Nephron (organoid): Measurements from ENCODE around the gene VPS13C.
"Not testable (repeated sequence)": the region's sequence is repeated elsewhere in the genome, so short reads cannot be mapped to it uniquely, and the experiment has no call there.

Experiments used
- H3K27ac Mint-ChIP-seq, 3 experiments: 2 replicates each; pipeline ENCODE4 v1.8.0; 2020; ENCODE audit warnings: mixed read lengths in 3 of 3, mild to moderate bottlenecking in 2 of 3, moderate library complexity in 1 of 3
- H3K27me3 Mint-ChIP-seq: 2 replicates; pipeline ENCODE4 v1.8.0; 2021; ENCODE audit warnings: low read depth, mild to moderate bottlenecking, moderate library complexity, mixed read lengths
- H3K36me3 Mint-ChIP-seq: 2 replicates; pipeline ENCODE4 v1.8.0; 2020; ENCODE audit warnings: low read depth, mixed read lengths
- H3K4me1 Mint-ChIP-seq: 2 replicates; pipeline ENCODE4 v1.8.0; 2020; ENCODE audit warnings: mixed read lengths
- H3K4me3 Mint-ChIP-seq, 3 experiments: 2 replicates each; pipeline ENCODE4 v1.8.0; 2020; ENCODE audit warnings: mild to moderate bottlenecking in 3 of 3, mixed read lengths in 3 of 3, moderate library complexity in 2 of 3
- H3K9me3 Mint-ChIP-seq: 2 replicates; pipeline ENCODE4 v1.8.0; 2020; ENCODE audit warnings: mixed read lengths
- CTCF ChIP-seq, 3 experiments: fragments of 200-600 bp; sonication (generic); IDR thresholded peaks; one replicate each; pipeline ENCODE4 v1.5.0; 2021; ENCODE audit warnings: antibody characterized with exemption in 3 of 3; ENCODE audit not compliant: unreplicated experiment in 3 of 3

The VPS13C gene

GRCh38 chr15:62054979-62055378 is 5.3 kb downstream of the VPS13C start:
- H3K36me3 Mint-ChIP-seq: peaks cover 2% of the 10 kb centered on the region
- H3K9me3 Mint-ChIP-seq: peaks cover 2% of the 10 kb centered on the region
- TF ChIP-seq CTCF (IDR thresholded peaks at IDR 0.05; ENCODE audit: unreplicated experiment in 3 of 3): no peak
- H3K4me1 Mint-ChIP-seq: peaks cover 13% of the 10 kb centered on the region
- no peak overlapping the region for H3K4me3 Mint-ChIP-seq
- no peaks in the 10 kb centered on the region for H3K27me3 Mint-ChIP-seq
- no peak overlapping the region for H3K27ac Mint-ChIP-seq

GRCh38 chr15:62053439-62054085 is 6.7 kb downstream of the VPS13C start:
- H3K9me3 Mint-ChIP-seq: peaks cover 7% of the 10 kb centered on the region
- peaks cover 5% of the 10 kb centered on the region for H3K4me1 Mint-ChIP-seq
- no peaks in the 10 kb centered on the region for H3K27me3 Mint-ChIP-seq
- H3K27ac Mint-ChIP-seq: no peak overlapping the region
- no peak overlapping the region for H3K4me3 Mint-ChIP-seq
- no peak for TF ChIP-seq CTCF (IDR thresholded peaks at IDR 0.05; ENCODE audit: unreplicated experiment in 3 of 3)
- peaks cover 8% of the 10 kb centered on the region for H3K36me3 Mint-ChIP-seq

DNA sequence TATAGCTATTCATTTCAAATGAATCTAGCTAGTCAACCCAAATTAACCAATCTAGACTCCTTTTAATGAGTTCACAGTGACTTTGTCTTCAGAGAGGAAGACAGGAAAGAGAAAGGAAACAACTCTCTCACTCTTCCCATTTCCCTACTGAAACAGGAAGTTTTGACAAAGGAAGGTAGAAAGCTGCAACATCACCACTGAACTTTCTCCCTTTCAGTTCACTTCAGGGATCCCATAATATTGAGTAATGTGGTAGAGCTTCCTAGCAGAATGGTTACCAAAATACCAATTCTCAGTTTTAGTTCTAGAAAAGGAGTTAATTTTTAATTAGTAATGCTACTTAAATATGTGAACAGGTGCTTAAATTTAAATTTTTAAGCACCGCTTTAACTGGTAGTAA is 7.5 kb downstream of the VPS13C start:
- Mint-ChIP-seq H3K27ac (no peak overlapping the region), H3K36me3 (peaks cover 8% of the 10 kb centered on the region), H3K4me1 (peaks cover 5% of the 10 kb centered on the region), H3K4me3 (no peak overlapping the region), H3K9me3 (peaks cover 7% of the 10 kb centered on the region), H3K27me3 (no peaks in the 10 kb centered on the region)
- TF ChIP-seq CTCF (IDR thresholded peaks at IDR 0.05; ENCODE audit: unreplicated experiment in 3 of 3): no peak

GRCh38 chr15:62051166-62051565 is 9.1 kb downstream of the VPS13C start:
- no peak for TF ChIP-seq CTCF (IDR thresholded peaks at IDR 0.05; ENCODE audit: unreplicated experiment in 3 of 3)
- no peak overlapping the region for H3K27ac Mint-ChIP-seq

DNA sequence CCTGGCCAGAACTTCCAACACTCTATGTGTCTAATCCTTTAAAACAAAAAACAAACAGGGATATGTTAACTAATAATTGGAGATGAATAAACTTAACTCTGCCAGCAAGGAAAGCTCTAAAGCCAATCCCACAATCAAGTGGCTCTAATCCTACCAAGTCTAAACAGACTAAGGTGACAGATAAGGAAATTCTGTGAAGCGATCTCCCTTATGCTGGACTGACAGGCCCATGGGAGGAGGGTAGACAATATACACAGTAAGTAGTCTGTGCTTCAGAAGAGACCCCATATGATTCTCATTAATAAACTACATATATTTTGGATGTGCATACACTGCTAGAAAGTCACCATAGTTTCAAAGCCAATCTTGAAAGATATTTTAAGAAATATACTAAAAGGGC is 10.1 kb downstream of the VPS13C start:
- H3K27ac Mint-ChIP-seq: no peak overlapping the region
- H3K9me3 Mint-ChIP-seq: peaks cover 7% of the 10 kb centered on the region
- peaks cover 5% of the 10 kb centered on the region for H3K4me1 Mint-ChIP-seq
- H3K36me3 Mint-ChIP-seq: peaks cover 8% of the 10 kb centered on the region
- no peak overlapping the region for H3K4me3 Mint-ChIP-seq
- H3K27me3 Mint-ChIP-seq: no peaks in the 10 kb centered on the region
- TF ChIP-seq CTCF (IDR thresholded peaks at IDR 0.05; ENCODE audit: unreplicated experiment in 3 of 3): no peak

More at GRCh38 chr15:62051166-62051565, 9.1 kb downstream of the VPS13C start:
- H3K27me3 Mint-ChIP-seq: no peaks in the 10 kb centered on the region
- peaks cover 8% of the 10 kb centered on the region for H3K36me3 Mint-ChIP-seq
- H3K9me3 Mint-ChIP-seq: peaks cover 7% of the 10 kb centered on the region
- H3K4me1 Mint-ChIP-seq: peaks cover 5% of the 10 kb centered on the region
- no peak overlapping the region for H3K4me3 Mint-ChIP-seq

GRCh38 chr15:62048254-62048653 is 12.0 kb downstream of the VPS13C start:
- H3K27me3 Mint-ChIP-seq, H3K9me3 Mint-ChIP-seq, H3K36me3 Mint-ChIP-seq, H3K4me3 Mint-ChIP-seq, H3K27ac Mint-ChIP-seq, H3K4me1 Mint-ChIP-seq: not testable (repeated sequence)
